Activated CD8-positive, alpha-beta memory T cell treated with anti-CD3 and anti-CD28 coated beads, Interleukin-2, amount 50 U/mL, for 48 hours (primary cell): Measurements from ENCODE around the gene ODAPH.
"Not testable (repeated sequence)": the region's sequence is repeated elsewhere in the genome, so short reads cannot be mapped to it uniquely, and the experiment has no call there.

Source experiments
- DNase-seq: peaks from one replicate; pipeline ENCODE4 v3.0.0-alpha.2; 2020

The ODAPH gene

GRCh38 chr4:75555294-75556164 is at the start of gene ODAPH:
Gene ODAPH (plus strand): TSS chr4:75556066. CDS start chr4:75556083, 17 bp downstream.
- DNase-seq = no peak

- not testable (repeated sequence) for DNase-seq
Measured at GRCh38 chr4:75509592-75509991, 46.3 kb upstream of the ODAPH start.

DNA sequence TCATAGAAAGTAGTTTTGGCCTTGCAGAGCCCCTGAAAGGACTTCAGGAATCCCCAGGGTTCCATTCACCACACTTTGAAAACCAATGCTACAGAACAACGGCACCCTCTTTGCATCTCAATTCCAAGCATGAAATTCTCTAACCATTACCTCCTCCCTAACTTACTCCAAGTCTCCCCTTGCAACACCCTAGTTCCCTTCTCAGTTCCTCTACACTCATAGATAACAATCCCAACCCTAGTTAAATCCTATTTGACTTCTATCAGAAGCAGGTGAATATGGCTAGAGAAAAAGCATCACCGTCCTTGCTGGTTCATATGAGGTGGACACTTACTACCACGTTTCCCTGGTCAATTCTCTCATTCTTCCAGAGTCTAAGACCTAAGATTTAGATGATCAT is 44.0 kb upstream of the ODAPH start:
- no peak for DNase-seq

DNA sequence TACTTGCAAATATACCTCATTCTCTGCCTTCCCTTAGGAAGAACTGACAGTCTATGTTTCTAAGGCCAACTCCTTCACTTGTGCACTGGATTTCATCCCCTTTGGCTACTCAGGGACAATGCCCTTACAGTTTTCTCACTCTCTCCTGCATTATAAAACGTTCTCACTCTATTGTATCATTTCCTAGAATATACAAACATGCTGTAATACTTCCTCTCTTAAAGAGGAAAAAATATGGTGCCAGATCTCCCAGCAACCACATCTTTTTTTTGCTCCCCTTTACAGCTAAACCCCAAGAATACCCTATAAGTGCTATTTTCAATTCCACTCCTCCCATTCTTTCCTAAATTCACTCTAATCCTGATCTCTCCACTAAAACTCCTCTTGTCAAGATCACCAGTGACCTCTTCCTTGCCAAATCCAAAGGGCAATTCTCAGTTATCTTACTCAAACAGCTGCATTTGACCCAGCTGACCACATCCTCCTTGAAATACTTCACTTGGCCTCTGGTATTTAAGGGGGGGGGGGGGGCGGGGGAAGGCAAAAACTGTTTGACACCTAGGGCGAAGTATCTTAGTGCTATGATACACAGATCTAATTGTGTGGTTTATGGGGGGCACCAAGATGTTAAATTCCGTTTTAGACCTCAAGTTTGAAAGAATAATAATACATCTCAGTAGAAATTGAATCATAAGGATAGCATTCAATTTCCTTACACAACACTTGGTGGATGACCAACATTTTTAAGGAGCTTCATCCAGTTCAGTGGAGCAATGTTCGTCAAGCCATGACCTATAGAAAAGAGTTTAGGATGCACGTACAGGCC is 43.3 kb upstream of the ODAPH start:
- no peak for DNase-seq

- no peak for DNase-seq
Measured at GRCh38 chr4:75513526-75514130, 42.2 kb upstream of the ODAPH start.

- peak; percentile 93 for DNase-seq
Measured at GRCh38 chr4:75514131-75514948, 41.5 kb upstream of the ODAPH start, which contains the start of the genes RCHY1 and THAP6. Gene RCHY1 (minus strand): TSS chr4:75514403. CDS start chr4:75514286, 117 bp downstream. Gene THAP6 (plus strand): TSS chr4:75514473. CDS start chr4:75515453, 980 bp downstream.

DNA sequence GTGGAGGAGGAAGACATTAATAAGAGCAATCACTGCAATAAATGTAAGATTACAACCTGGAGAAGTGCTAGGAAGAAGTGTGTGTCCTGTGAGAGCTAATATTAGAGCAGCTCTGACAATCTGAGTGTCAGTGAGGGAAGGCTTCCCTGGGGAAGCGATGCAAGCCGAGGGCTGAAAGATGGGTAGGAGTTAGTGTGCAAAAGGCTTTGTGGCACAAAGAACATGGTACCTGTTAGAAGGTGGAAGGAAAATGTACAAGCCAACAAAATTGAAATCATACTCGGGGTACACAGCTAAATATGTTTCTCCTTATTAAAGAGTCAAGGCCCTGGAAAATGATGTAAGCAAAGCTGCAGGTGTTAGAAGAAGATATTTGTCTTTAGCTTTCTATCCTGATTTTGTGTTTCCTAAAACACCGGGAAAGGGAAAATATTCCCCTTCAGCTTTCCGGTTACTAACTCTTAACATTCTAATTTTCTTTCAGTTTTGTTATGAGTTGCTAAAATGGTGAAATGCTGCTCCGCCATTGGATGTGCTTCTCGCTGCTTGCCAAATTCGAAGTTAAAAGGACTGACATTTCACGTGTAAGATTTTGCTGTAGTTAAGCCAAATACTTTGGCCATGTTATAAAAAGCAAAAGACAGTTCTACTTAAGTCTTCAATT is 40.8 kb upstream of the ODAPH start:
- no peak for DNase-seq

DNA sequence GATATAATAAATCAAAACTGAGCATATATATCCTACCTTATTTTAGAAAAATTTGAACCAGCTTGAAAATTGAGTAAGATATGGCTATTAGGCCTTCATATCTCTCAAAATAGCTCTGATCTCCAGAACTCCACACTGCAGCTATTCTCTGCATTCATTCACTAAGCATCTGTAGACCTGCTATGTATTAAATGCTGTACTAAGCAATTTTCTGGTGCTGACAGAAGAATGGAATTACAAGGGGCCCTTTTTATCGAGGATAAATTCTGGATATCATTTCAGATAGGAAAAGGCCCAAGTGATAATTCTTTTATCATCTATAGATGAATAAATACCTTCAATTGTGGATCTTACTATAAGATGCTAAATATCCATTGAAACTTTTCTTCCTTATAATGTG is 39.7 kb upstream of the ODAPH start:
- DNase-seq = no peak

DNA sequence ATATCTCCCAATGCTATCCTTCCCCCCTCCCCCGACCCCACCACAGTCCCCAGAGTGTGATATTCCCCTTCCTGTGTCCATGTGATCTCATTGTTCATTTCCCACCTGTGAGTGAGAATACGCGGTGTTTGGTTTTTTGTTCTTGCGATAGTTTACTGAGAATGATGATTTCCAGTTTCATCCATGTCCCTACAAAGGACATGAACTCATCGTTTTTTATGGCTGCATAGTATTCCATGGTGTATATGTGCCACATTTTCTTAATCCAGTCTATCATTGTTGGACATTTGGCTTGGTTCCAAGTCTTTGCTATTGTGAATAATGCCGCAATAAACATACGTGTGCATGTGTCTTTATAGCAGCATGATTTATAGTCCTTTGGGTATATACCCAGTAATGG is 36.4 kb upstream of the ODAPH start:
- DNase-seq = not testable (repeated sequence)

GRCh38 chr4:75525086-75525485 is 30.8 kb upstream of the ODAPH start:
- no peak for DNase-seq

DNA sequence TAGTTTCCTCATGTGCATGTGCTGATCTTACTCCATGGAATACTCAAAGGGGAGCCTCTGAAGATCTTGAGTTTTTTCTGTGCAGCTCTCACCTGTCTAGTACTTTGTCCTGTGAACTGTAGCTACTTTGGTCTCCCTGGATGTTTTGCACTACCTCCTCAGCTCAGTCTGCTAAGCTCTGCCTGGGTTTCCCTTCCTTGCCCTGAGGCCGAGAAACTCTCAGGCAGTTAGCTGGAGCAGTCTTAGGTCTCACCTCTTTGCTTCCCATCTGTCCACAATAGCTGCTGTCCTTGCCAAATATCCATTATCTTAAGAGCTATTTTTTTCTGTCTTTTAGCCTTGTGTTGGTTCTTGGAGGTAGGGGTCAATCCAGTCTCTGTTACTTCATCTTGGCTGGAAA is 30.0 kb upstream of the ODAPH start:
- DNase-seq = no peak

DNA sequence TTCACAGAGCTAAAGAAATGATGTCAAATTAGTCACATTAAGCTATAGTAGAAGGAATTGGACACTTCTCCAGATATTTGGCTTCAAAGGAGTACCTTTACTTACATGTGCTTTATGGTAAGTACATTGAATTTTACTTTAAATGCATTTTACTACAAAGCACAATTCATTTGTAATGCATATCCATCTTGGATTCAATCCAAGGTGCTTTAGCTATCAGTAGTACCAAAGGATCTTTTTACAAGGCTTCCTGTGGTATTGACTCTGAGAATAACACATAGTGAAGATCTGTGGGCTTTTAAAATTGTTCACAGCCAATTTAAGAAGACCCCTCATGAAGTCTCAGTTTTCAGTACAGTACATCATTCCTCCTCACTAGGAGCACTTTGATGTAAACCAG is 28.4 kb upstream of the ODAPH start:
- DNase-seq = no peak

DNA sequence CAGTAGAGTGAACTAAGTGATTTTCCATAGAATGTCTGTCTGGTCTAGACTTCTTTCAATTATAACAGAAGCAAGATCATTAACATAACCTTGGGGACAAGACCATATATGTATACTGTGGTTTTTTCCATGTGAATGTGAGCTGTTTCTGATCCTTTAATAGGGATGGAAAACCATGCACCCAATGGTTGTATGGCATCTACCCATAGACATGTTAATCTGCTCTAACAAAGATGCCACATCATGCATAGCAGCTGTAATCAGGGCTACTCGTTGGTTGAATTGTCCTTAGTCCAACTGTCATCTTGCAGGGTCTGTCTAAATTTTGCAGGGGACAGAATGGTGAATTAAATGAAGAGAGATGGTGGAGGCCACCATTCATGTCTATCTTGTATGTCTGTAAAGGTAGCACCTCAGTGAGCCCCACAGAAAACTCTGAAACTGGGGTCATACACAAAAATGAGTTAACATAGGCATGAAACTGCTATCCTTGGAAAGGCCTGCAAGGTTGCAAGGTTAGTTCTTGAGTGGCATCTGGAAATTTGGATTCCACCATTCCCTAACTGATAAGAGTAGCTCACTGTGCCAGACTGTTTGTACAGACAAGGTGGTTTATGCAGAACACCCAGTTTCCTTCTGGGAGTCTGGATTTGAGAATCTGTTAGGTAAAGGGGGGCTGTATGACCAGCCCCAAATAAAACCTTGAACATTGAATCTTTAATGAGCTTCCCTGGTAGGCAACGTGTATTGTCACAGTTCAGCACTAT is 25.1 kb upstream of the ODAPH start:
- no peak for DNase-seq

- not testable (repeated sequence) for DNase-seq
Measured at GRCh38 chr4:75531536-75532143, 24.2 kb upstream of the ODAPH start.

GRCh38 chr4:75533339-75533887 is 22.5 kb upstream of the ODAPH start:
- DNase-seq = not testable (repeated sequence)

- DNase-seq = not testable (repeated sequence)
Measured at GRCh38 chr4:75533926-75534325, 21.9 kb upstream of the ODAPH start.

DNA sequence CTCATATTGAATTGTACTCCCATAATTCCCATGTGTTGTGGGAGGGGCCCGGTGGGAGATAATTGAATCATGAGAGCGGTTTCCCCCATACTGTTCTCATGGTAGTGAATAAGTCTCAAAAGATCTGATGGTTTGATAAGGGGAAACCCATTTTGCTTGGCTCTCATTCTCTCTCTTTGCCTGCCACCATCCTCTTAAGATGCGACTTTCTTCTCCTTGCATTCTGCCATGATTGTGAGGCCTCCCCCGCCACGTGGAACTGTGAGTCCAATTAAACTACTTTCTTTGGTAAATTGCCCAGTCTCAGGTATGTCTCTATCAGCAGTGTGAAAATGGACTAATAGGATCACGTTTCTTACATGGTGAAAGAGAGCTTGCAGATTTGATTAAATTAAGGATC is 18.6 kb upstream of the ODAPH start:
- not testable (repeated sequence) for DNase-seq

- no peak for DNase-seq
Measured at GRCh38 chr4:75542824-75543223, 13.0 kb upstream of the ODAPH start.

DNA sequence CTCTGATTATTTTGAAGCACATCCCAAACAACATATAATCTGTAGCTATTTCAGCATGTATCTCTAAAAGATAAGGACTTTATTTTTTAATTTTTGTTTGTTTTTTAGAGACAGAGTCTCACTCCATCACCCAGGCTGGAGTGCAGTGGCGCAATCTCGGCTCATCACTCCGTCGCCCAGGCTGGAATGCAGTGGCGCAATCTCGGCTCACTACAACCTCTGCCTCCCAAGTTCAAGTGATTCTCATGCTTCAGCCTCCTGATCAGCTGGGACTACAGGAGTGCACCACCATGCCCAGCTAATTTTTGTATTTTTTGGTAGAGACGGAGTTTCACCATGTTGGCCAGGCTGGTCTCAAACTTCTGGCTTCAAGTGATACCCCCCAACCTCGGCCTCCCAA is 11.6 kb upstream of the ODAPH start:
- DNase-seq = not testable (repeated sequence)

DNA sequence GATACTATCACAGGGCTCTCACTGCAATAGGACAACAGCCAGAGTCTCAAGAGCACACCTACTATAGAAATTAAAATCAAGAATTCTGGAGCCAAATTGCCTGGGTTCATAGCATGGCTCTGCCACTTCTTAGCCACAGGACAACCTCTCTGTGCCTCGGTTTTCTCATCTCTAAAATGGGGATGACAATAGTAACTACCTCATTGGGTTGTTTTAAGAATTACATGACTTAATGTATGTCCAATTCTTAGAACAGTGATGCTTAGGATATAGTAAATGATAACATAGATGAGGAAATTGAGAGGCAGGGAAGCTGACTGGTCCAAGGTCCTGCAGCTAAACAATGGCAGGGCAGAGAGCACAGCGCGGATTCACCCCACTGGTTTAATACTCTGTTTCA is 11.0 kb upstream of the ODAPH start:
- DNase-seq = no peak
